SK-N-MC (cell line): Measurements from ENCODE around the gene HRCT1.

Experiments used
- EZH2 ChIP-seq: fragments of 200-600 bp; sonication (generic); IDR thresholded peaks from one replicate; pipeline ENCODE4 v1.6.1; 2017; ENCODE audit warnings: antibody characterized with exemption
- FOXP2 ChIP-seq: optimal IDR thresholded peaks from 2 replicates; pipeline ENCODE3; 2011; ENCODE audit warnings: mild to moderate bottlenecking, moderate library complexity; ENCODE audit not compliant: insufficient read depth; ENCODE audit errors: extremely low read length, control extremely low read depth
- POLR2AphosphoS5 ChIP-seq: IDR thresholded peaks from 2 replicates; pipeline ENCODE4 v1.6.1; 2012; ENCODE audit warnings: mild to moderate bottlenecking, low read depth, low read length, borderline replicate concordance

- TF ChIP-seq EZH2 (no peak), POLR2AphosphoS5 (no peak), FOXP2 (no peak)
Observed at GRCh38 chr9:35930521-35930920, 24.5 kb downstream of the HRCT1 start.
